GM10248 (cell line): ENCODE measurements around the gene PSMD10.

Experiments
- CTCF ChIA-PET: fragments of 300-600 bp; sonication (Branson Sonifier 250); formaldehyde crosslinking; extraction: SDS; loops from one replicate; lab custom pipeline; 2021; ENCODE audit warnings: antibody characterized with exemption; lab: Yijun Ruan, JAX
- POLR2A ChIA-PET: fragments of 350-650 bp; sonication (Branson Sonifier 250); formaldehyde crosslinking; extraction: SDS; loops from one replicate; lab custom pipeline; 2020; ENCODE audit warnings: antibody characterized with exemption; lab: Yijun Ruan, JAX
- DNase-seq: peaks from one replicate; pipeline ENCODE4 v3.0.0; 2012; ENCODE audit errors: extremely low spot score
- TF ChIP-seq, protein P1 (sequence below): IDR thresholded peaks from 2 replicates; pipeline ENCODE4 v1.5.1; 2012; ENCODE audit warnings: mild to moderate bottlenecking, low read depth; ENCODE audit errors: extremely low read depth, missing control alignments, control extremely low read depth

PSMD10 gene

GRCh38 chrX:108091264-108091877, at the start of gene PSMD10, which contains the start of gene ATG4A:
Gene PSMD10, minus strand, starts transcription at chrX:108091542. Its CDS starts 22 bp downstream, at chrX:108091520.
Gene ATG4A, plus strand, starts transcription at chrX:108091778. Its CDS starts 49 bp downstream, at chrX:108091827.
- POLR2A ChIA-PET = interaction anchor here (1.0 to 1.2 kb wide), 2 partner anchors 375 to 462 kb away, joined by 3 read pairs; no protein-coding TSS in a partner anchor
- TF ChIP-seq, protein P1, sequence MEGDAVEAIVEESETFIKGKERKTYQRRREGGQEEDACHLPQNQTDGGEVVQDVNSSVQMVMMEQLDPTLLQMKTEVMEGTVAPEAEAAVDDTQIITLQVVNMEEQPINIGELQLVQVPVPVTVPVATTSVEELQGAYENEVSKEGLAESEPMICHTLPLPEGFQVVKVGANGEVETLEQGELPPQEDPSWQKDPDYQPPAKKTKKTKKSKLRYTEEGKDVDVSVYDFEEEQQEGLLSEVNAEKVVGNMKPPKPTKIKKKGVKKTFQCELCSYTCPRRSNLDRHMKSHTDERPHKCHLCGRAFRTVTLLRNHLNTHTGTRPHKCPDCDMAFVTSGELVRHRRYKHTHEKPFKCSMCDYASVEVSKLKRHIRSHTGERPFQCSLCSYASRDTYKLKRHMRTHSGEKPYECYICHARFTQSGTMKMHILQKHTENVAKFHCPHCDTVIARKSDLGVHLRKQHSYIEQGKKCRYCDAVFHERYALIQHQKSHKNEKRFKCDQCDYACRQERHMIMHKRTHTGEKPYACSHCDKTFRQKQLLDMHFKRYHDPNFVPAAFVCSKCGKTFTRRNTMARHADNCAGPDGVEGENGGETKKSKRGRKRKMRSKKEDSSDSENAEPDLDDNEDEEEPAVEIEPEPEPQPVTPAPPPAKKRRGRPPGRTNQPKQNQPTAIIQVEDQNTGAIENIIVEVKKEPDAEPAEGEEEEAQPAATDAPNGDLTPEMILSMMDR = no peak
- peak; percentile 80 for DNase-seq
- CTCF ChIA-PET = interaction anchor here (0.7 to 1.7 kb wide), 5 partner anchors 9 to 71 kb away, joined by 3 to 4 read pairs (median 3); no protein-coding TSS in a partner anchor

DNA sequence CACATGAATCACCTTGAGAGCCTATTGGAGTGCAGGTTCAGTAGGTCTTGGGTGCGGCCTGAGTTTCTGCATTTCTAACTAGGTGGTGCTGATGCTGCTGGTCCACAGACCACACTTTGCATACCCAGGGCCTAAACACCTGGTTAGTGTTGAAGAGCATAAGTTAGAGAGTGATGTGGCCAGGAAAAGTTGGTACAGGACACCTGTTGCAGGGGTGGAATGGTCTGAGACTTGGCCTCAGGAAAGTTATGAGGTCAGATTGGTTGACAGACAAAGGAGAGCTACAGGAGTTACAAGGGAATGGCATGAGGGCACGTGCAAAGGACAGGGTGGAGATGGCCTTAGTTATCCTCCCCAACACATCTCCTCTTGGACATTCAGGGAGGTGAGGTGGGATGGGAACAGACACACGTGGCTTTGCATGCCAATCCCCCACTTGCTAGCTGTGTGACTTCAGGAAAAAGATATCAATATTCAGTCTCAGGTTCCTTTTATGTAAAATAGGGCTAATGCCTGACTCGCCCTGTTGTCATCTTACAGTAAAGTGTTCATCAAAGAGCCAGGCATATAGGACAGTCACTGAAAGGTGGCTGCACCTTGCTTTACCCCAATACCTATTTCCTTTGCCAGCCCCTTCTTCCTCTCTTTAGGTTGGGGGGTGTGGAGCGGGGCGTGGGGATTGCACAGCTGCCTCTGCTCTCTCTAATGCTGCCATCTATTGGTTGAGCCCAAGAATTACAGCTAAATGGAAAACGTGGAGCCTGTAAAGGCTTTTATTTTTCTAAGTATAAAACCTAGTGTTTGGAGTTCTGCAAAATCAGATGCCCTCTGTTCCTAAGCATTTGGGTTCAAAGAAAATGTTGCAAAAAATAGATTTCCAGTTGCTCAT, 47.7 kb upstream of the PSMD10 start:
- ChIA-PET CTCF (interaction anchor here (1.0 to 1.4 kb wide), 7 partner anchors 10 to 111 kb away, joined by 3 to 4 read pairs (median 3); no protein-coding TSS in a partner anchor), POLR2A (no interaction called here)
- TF ChIP-seq, protein P1 = no peak
- DNase-seq = no peak

- CTCF ChIA-PET = no interaction called here
- no peak for DNase-seq
Observed at GRCh38 chrX:108134724-108135123, 43.4 kb upstream of the PSMD10 start.

DNA sequence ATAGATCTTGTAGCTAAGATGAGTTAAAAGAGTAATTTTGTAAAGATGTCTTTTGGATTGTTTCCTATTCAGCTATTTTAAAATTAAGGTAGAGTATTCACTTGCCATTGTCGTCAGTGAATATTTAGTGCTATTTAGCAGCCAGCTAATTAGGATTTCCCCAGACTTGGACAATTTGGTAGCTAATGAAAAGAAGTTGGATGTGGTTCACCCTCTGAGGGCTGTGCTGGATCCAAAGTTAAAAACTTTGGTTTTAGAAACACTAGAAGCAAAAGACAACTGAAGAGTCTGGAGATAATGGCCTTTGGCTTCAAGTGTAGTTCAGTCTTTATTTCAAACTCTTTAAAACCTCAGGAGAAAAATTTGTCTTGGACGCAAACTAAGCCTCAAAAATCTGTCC, 41.5 kb upstream of the PSMD10 start:
- ChIA-PET CTCF (interaction anchor here (1.0 kb wide), 1 partner anchor 8 kb away, joined by 3 read pairs; no protein-coding TSS in a partner anchor), POLR2A (no interaction called here)
- TF ChIP-seq, protein P1 = no peak
- DNase-seq = no peak

More at GRCh38 chrX:108134724-108135123, 43.4 kb upstream of the PSMD10 start:
- TF ChIP-seq, protein P1 = no peak
- POLR2A ChIA-PET = no interaction called here

DNA sequence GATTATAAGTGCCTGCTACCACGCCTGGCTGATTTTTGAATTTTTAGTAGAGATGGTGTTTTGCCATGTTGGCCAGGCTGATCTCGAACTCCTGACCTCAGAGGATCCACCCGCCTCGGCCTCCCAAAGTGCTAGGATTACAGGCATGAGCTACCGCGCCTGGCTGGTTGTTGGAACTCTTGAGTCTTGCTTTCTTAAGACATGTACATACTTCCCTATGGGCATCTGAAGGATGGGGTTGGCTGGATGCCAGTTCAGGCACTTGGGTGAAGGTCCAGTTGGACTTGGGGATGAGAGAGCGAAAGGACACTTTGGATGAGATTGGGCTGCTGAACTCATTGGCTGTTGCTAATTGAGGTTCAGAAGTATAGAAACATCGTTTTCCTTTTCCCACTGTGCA, 40.7 kb upstream of the PSMD10 start:
- TF ChIP-seq, protein P1 = no peak
- POLR2A ChIA-PET = no interaction called here
- CTCF ChIA-PET = no interaction called here
- DNase-seq = no peak

GRCh38 chrX:108131471-108131870, 40.1 kb upstream of the PSMD10 start:
- ChIA-PET CTCF (no interaction called here), POLR2A (no interaction called here)
- DNase-seq = no peak
- TF ChIP-seq, protein P1 = no peak
